Measurements from ENCODE around the gene CSPG5.

The CSPG5 gene

GRCh38 chr3:47604145-47604544 is 25.5 kb upstream of the CSPG5 start:
- no peak for DNase-seq (ENCODE audit: low read depth)
- TF ChIP-seq CTCF (IDR thresholded peaks at IDR 0.05; ENCODE audit: low read length, missing control alignments) = no peak
- H3K4me3 ChIP-seq (replicated peaks; ENCODE audit: low read depth, low read length) = no peak overlapping the region

DNA sequence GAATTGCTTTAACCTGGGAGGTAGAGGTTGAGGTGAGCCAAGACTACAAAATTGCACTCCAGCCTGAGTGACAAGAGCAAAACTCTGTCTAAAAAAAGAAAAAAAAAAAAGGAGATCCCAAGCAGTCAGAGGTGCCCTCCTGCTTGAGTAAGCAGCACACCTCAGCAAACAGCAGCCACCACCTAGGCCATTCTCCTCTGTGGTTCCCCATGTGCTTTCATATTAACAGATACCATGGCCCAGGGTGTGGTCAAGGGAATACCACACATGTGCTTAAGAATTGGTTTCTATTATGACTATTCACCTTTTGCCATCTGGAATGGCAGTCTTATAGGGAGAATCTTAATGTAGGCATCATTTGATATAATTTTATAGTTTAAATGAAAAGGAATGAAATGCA is 24.7 kb upstream of the CSPG5 start:
- no peak for DNase-seq (ENCODE audit: low read depth)
- H3K4me3 ChIP-seq (replicated peaks; ENCODE audit: low read depth, low read length) = no peak overlapping the region
- no peak for TF ChIP-seq CTCF (IDR thresholded peaks at IDR 0.05; ENCODE audit: low read length, missing control alignments)

DNA sequence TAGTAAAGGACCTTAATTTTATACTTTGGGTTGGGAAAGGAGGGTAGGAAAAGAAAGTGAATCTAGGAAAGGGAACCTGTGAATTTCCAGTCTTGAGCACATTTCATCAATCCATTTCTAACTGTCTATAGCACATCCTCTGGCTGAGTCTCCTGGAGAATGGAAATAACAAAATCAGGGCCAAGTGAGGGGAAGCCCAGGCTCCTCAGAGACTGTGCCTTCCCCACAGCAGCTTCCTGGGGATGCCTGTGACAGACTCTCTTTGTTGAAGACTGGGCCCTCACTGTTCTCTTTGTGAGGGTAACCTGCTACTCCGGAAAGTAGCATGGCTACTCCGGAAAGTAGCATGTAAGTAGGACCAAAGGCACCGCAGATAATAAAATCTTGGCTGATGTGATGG is 22.6 kb upstream of the CSPG5 start:
- TF ChIP-seq CTCF (IDR thresholded peaks at IDR 0.05; ENCODE audit: low read length, missing control alignments) = no peak
- H3K4me3 ChIP-seq (replicated peaks; ENCODE audit: low read depth, low read length) = no peak overlapping the region
- DNase-seq (ENCODE audit: low read depth) = no peak

DNA sequence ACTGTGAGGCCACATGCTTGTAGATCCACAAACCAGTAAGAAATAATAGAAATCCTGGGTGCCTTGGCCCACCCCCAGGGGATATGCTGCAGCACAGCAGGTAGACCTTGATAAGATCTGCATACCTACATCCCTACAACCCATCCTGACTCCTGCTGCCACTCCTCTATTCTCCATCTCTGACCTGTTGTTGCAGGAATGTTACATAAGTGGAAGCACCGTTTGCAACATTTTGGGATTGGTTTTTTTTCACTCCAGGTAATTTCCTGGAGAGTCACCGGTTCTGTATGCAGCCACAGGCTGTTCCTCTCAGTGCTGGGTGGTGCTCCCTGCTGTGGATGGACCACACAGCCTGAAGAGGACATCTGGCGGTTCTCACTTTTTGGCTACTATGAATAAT is 16.1 kb upstream of the CSPG5 start:
- H3K4me3 ChIP-seq (replicated peaks; ENCODE audit: low read depth, low read length) = no peak overlapping the region
- TF ChIP-seq CTCF (IDR thresholded peaks at IDR 0.05; ENCODE audit: low read length, missing control alignments) = no peak
- no peak for DNase-seq (ENCODE audit: low read depth)

DNA sequence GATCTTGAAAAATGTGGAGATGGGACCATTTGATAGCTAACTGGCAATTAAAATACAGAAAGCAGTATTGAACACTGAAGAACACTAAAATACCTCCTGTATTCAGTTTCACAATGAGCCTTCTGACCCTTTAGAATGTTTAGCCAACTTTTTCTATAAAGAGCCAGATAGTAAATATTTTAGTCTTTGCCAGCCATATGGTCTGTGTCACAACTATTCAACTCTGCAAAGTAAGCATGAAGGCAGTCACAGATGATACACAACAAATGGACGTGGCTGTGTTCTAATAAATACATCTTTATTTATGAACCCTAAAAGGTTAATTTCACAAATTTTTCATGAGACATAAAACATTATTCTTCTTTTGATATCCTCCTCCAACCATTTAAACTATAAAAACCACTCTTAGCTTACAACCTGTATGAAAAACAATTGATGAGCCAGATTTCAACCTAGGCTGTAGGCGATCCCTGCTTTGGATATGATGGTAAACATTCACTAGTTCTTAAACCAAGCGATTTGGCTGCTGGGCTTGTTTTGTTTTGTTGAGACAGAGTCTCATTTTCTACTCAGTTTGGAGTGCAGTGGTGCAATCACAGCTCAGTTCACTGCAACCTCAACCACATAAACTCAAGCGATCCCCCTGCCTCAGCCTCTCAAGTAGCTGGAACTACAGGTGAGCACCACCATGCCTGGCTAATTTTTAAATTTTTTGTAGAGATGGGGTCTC is 13.6 kb upstream of the CSPG5 start:
- no peak overlapping the region for H3K4me3 ChIP-seq (replicated peaks; ENCODE audit: low read depth, low read length)
- DNase-seq (ENCODE audit: low read depth) = peak; percentile 14
- no peak for TF ChIP-seq CTCF (IDR thresholded peaks at IDR 0.05; ENCODE audit: low read length, missing control alignments)

GRCh38 chr3:47590216-47590615 is 11.6 kb upstream of the CSPG5 start:
- no peak for TF ChIP-seq CTCF (IDR thresholded peaks at IDR 0.05; ENCODE audit: low read length, missing control alignments)
- DNase-seq (ENCODE audit: low read depth) = no peak
- no peak overlapping the region for H3K4me3 ChIP-seq (replicated peaks; ENCODE audit: low read depth, low read length)

- no peak for TF ChIP-seq CTCF (IDR thresholded peaks at IDR 0.05; ENCODE audit: low read length, missing control alignments)
- DNase-seq (ENCODE audit: low read depth) = no peak
- no peak overlapping the region for H3K4me3 ChIP-seq (replicated peaks; ENCODE audit: low read depth, low read length)
Measured at GRCh38 chr3:47588587-47588986, 9.9 kb upstream of the CSPG5 start.

All from fibroblast of pulmonary artery (primary cell).